Measurements from ENCODE around the gene ILDR2.
A peak's percentile ranks its signal among the peaks of the same experiment; 100 is the strongest.

The ILDR2 gene

GRCh38 chr1:166920561-166921475 is 54.5 kb downstream of the ILDR2 start:
- no peak for DNase-seq

GRCh38 chr1:166918956-166919316 is 56.4 kb downstream of the ILDR2 start:
- DNase-seq = no peak

GRCh38 chr1:166918088-166918955 is 57.0 kb downstream of the ILDR2 start:
- no peak for DNase-seq

- DNase-seq = no peak
Measured at GRCh38 chr1:166915941-166916340, 59.4 kb downstream of the ILDR2 start.

DNA sequence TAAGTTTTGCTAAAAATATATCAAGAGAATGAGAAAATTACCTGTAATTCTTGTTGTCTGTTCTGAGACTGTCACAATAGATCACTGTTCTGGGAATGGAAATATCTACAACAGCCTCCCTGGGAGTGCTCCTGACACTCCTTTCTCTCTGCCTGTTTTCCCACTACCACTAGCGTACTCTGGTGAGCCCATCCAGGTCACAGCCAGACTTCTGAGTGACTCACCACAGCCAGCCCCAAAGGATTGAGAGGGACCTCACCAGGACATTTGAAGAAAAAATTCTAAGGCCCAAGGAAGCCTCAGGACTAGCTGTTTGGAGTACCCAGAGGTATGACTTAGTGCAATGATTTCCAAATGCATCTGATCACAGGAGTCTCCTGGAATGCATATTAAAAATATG is 60.3 kb downstream of the ILDR2 start:
- DNase-seq = no peak

DNA sequence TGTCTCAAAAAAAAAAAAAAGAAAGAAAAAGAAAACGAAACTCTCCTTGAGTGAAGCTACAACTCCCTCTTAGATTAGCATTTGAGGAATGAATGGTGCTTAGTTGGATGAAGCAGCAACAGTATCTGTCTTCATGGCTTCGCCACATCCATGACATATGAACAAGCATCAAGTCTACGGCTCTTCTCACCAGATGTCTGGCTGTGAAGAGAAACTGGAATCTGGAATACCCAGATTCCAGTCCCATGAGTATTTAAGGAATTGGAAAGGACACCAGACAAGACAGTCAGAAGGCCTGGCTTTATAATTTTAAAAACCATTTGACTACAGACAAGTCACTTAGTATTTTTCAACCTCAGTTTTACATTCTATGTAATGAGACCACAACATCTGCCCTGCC is 61.2 kb downstream of the ILDR2 start:
- no peak for DNase-seq

DNA sequence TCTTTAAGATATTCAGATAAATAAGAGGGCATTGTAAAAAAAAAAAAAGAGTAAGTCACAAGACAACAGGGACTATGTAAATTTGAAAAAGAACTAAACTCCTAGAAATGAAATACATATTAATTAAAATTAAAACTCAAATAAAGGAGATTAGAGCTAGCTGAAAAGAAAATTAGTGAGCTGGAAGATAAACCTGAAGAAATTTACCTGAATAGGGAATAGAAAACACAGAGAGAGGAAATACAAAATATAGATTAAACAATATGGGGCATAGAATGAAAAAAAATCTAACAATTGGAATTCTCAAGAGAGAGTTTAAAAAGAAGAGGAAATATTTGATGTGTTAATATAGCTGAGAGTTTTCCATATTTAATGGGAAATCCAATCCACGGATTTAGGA is 63.7 kb downstream of the ILDR2 start:
- DNase-seq = no peak

GRCh38 chr1:166910396-166910994 is 64.8 kb downstream of the ILDR2 start:
- peak; percentile 52 for DNase-seq

DNA sequence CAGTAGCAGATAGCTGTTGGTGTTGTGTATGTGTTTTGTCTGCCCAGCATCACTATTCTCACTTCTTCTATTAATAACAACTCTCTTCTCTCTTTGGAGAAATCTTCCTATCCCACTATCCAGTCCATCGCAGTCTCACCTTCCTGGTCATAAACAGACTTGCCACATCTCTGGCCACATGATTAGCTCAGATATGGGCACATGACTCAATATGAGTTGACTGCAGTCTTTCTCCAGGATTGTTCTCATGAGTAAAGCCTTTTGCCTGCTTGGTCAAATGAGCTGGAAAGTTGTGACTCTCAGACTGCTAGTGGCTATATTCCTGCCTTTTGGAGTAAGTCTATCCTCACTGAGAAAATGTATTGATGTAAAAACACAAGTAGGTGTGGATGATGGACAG is 66.4 kb downstream of the ILDR2 start:
- DNase-seq = no peak

- DNase-seq = no peak
Measured at GRCh38 chr1:166907763-166908162, 67.6 kb downstream of the ILDR2 start.

GRCh38 chr1:166907051-166907450 is 68.3 kb downstream of the ILDR2 start:
- DNase-seq = no peak

GRCh38 chr1:166906647-166907046 is 68.7 kb downstream of the ILDR2 start:
- no peak for DNase-seq

GRCh38 chr1:166905900-166906299 is 69.4 kb downstream of the ILDR2 start:
- DNase-seq = no peak

GRCh38 chr1:166905136-166905535 is 70.2 kb downstream of the ILDR2 start:
- DNase-seq = no peak

DNA sequence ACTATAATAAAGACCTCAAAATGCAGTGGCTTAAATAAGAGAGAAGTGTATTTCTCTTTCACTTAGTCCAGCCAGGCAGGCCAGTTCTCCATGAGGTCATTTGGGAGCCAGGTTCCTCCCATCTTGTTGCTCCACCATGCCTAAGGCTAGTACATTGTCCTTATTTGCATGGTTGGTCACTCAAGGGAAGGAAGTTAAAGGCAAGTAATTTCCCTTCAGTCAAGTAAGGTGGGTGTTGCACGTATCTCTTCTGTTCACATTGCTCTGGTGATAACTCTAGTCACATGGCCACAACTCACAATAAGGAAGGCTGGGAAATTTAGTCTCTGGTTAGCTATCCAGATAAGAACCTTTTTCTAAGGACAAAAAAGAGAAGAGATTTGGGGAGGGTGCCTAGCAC is 72.1 kb downstream of the ILDR2 start:
- DNase-seq = no peak

- no peak for DNase-seq
Measured at GRCh38 chr1:166902279-166902678, 73.1 kb downstream of the ILDR2 start.

- peak; percentile 16 for DNase-seq
Measured at GRCh38 chr1:166900987-166901386, 74.4 kb downstream of the ILDR2 start.

- DNase-seq = no peak
Measured at GRCh38 chr1:166899769-166900168, 75.6 kb downstream of the ILDR2 start.

GRCh38 chr1:166895766-166896165 is 79.6 kb downstream of the ILDR2 start:
- no peak for DNase-seq

GRCh38 chr1:166889776-166890175 is 85.6 kb downstream of the ILDR2 start:
- no peak for DNase-seq

GRCh38 chr1:166888373-166889111 is 86.8 kb downstream of the ILDR2 start:
- no peak for DNase-seq

DNA sequence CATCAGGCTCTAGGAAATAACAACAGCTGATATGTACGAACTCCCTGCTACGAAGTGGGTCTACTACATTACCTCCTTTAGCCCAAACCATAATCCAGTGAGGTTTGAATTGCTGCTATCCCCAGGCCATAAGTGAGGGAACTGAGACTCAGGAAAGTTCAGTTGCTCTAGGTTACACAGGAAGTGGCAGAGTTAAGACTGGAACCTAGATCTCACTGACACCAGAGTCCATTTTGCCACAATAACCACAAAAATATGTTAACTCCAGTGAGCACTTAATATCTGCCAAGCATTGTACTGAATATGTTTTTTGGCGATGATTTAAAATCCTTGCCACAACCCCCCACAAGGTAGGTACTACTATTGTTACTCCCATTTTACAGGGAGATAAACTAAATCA is 90.4 kb downstream of the ILDR2 start:
- DNase-seq = no peak
